22Rv1 (cell line): ENCODE results near the gene ASF1B.

Source experiments
- H3K27ac ChIP-seq: fragments of 450-650 bp; 2 replicates; pipeline ENCODE4 v1.5.1; 2017
- ZFX ChIP-seq: fragments of 450-650 bp; IDR thresholded peaks from 2 replicates; pipeline ENCODE4 v1.6.1; 2017; ENCODE audit warnings: antibody characterized with exemption, borderline replicate concordance
- TF ChIP-seq, protein P1 (sequence below): fragments of 450-650 bp; IDR thresholded peaks from 2 replicates; pipeline ENCODE4 v1.5.1; 2017; ENCODE audit warnings: mild to moderate bottlenecking

Gene ASF1B

DNA sequence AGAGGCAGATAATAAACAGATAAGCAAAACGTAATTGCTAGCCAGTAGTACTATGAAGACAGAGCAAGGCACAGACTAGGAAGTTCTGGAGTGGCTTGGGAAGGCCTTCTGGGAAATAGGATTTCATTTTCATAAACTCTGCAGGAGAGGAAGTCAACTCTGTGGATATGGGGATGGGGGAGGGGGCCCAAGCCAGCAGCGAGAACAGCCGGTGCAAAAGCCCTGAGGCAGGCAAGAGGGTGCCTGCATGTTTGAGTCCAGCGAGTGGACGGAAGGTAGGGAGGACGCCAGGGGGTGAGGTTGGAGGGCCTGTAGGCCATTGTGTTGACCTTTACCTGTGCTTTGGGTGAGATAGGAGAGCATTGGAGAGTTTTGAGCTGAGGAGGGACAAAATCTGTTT lies 9.0 kb upstream of the ASF1B start:
- H3K27ac ChIP-seq = no peak overlapping the region
- TF ChIP-seq, protein P1, sequence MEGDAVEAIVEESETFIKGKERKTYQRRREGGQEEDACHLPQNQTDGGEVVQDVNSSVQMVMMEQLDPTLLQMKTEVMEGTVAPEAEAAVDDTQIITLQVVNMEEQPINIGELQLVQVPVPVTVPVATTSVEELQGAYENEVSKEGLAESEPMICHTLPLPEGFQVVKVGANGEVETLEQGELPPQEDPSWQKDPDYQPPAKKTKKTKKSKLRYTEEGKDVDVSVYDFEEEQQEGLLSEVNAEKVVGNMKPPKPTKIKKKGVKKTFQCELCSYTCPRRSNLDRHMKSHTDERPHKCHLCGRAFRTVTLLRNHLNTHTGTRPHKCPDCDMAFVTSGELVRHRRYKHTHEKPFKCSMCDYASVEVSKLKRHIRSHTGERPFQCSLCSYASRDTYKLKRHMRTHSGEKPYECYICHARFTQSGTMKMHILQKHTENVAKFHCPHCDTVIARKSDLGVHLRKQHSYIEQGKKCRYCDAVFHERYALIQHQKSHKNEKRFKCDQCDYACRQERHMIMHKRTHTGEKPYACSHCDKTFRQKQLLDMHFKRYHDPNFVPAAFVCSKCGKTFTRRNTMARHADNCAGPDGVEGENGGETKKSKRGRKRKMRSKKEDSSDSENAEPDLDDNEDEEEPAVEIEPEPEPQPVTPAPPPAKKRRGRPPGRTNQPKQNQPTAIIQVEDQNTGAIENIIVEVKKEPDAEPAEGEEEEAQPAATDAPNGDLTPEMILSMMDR = no peak
- no peak for TF ChIP-seq ZFX

DNA sequence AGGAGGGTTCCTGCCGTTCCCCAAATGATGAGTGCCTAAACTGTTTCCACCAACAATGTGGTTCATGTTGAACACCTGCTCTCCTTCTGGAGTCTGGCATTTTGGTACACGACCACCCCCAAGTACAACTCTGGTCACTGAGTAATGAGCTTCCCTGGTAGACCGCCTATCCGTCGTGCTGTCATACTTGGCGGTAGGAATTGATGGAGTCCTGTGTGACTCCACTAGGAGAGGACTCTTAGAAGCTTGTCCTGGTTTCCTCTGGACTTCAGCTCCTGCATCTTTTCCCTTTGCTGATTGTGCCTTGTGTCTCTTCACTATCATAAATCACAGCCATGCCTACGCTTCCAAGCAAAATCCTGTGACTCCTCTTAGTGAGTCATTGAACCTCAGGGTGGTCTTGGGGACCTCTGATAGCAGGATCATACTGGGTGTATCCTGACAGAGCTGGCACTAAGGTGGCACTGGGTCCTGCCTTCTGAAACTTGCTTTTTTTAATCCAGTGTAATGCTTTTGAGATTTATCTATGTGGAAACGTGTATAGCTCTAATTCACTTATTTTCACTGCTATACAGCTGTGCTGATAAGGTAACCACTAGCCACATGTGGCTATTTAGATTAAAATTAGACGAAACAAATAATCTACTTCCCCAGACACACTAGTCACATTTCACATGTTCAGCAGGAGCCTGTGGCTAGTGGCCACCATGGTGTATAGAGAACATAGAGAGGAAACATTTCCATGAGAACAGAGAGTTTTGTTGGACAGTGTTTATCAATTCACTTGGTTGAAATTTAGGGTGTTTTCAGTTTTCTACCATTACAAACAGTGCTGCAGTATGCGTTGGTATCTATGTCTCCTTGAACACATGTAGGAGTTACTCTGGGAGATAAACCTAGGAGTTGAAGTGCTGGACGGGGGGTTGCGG lies 6.1 kb upstream of the ASF1B start:
- H3K27ac ChIP-seq = no peak overlapping the region
- TF ChIP-seq ZFX = no peak
- TF ChIP-seq, protein P1 = no peak

DNA sequence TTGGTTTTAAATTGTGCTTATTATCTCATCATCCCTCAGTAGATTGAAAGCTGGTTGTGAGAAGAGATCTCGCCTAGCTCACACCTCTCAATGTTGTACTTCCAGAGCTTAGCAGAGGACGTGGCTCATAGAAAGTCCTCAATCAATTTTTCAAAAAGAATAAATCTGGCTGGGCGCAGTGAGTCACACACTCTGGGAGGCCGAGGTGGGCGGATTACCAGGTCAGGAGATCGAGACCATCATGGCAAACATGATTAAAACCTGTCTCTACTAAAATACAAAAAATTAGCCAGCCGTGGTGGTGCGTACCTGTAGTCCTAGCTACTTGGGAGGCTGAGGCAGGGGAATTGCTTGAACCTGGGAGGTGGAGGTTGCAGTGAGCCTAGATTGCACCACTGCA lies 4.7 kb upstream of the ASF1B start:
- TF ChIP-seq ZFX = no peak
- TF ChIP-seq, protein P1 = no peak
- no peak overlapping the region for H3K27ac ChIP-seq

DNA sequence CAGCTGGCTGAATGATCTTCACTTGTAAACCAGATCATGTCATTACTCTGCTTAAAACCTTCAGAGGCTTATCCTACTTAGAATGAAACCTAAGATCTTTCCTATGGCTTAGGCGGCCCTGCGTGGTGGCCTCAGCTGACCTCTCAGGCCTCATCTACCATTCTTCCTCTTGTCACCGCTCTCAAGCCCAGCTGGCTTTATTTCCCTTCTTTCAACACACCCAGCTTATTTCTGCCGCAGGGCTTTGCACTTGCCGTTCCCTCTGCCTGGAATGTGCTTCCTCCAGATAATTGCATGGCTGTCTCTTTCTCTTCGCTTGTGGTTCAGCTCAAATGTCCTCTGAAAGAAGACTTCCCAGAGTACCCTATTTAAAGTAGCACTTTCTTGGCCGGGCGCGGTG lies 3.6 kb upstream of the ASF1B start:
- TF ChIP-seq ZFX = no peak
- TF ChIP-seq, protein P1 = no peak
- H3K27ac ChIP-seq = no peak overlapping the region

DNA sequence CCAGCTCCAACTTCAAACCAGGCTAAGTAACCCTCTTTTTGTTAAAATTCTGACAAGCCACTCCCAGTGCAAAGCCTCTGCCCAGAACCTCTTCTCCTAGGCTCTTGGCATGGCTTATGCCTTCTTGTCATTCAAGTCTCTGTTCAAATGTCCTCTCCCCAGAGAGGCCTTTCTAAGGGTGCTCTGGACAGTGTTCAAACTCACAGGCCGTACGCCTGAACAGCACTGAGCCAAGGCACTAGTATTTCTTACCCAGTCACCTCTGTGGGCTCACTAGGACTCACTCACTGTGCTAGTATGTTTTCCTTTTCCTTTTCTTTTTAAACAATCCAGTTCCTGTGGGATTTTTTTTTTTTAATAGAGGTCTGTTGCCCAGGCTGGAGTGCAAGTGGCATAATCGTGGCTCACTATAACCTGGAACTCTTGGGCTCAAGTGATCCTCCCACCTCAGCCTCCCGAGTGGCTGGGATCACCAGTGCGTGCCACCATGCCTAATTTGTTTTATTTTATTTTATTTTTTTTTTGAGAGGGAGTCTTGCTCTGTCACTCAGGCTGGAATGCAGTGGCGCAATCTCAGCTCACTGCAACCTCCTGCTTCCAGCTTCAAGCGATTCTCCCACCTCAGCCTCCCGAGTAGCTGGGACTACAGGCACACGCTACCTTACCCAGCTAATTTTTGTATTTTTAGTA lies 2.3 kb upstream of the ASF1B start:
- peak overlapping the region; percentile 91; the same call in 1 of the 2 replicates for H3K27ac ChIP-seq
- TF ChIP-seq, protein P1 = no peak
- no peak for TF ChIP-seq ZFX

DNA sequence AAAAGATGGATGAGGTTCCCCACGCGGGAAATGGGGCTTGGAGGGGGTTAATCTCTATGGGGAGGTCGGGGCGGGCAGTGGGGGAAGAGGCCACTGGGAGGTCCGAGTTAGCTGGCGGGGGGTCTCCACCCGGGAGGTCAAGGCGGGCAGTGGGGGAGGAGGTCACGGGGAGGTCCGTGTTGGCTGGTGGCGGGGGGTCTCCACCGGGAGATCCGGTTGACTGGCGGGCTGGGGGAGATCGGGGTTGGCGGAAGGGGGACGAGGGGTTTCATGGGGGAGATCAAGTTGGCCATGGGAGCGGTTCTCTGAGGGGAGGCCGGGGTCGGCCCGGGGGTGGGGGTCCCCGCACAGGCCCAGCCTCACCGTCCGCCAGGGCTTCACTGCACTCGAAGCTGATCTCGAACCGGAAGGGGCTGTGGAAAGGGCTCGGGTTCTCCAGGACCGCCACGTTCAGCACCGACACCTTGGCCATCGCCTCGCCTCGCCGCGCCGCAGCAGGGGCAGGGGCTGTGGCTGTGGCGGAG lies 342 bp downstream of the ASF1B start:
- peak overlapping the region; percentile 91 for H3K27ac ChIP-seq
- no peak for TF ChIP-seq ZFX
- TF ChIP-seq, protein P1 = no peak
